Common myeloid progenitor, CD34-positive (primary cell): Measurements from ENCODE around the gene ZNF628.

Experiments used
- CTCF ChIA-PET: fragments of 350-600 bp; sonication (Branson Sonifier 250); formaldehyde crosslinking; loops from one replicate; lab custom pipeline; 2021; ENCODE audit warnings: antibody characterized with exemption; lab: Charles Lee
- POLR2A ChIA-PET: fragments of 350-600 bp; sonication (Branson Sonifier 250); formaldehyde crosslinking; loops from one replicate; lab custom pipeline; 2021; ENCODE audit warnings: antibody characterized with exemption; lab: Charles Lee
- DNase-seq, 3 donors: peaks; one replicate each; pipeline versions ENCODE4 v3.0.0 to v3.0.0-alpha.2; 2013
- H3K27ac ChIP-seq, 2 experiments: 1 replicate in 1 of 2; 2 replicates in 1 of 2; pipeline ENCODE4 v1.7.0; 2013; ENCODE audit warnings: inconsistent platforms in 2 of 2, low read length in 2 of 2, mild to moderate bottlenecking in 2 of 2, low read depth in 1 of 2, moderate library complexity in 1 of 2; ENCODE audit not compliant: severe bottlenecking in 2 of 2, insufficient read depth in 1 of 2, poor library complexity in 1 of 2
- H3K27me3 ChIP-seq, 5 experiments: replicated peaks in 2 of 5; 1 replicate in 3 of 5; 2 replicates in 2 of 5; pipeline versions ENCODE4 v1.6.1 to v1.7.0; 2013; ENCODE audit warnings: low read length in 4 of 5, mild to moderate bottlenecking in 2 of 5, moderate library complexity in 2 of 5, inconsistent platforms in 1 of 5; ENCODE audit not compliant: insufficient read depth in 5 of 5, control insufficient read depth in 4 of 5
- H3K36me3 ChIP-seq, 4 experiments: 1 replicate in 2 of 4; 2 replicates in 2 of 4; pipeline versions ENCODE4 v1.6.1 to v1.7.0; 2013; ENCODE audit warnings: low read length in 3 of 4, control low read depth in 1 of 4, mild to moderate bottlenecking in 1 of 4; ENCODE audit not compliant: control insufficient read depth in 4 of 4, insufficient read depth in 4 of 4
- H3K4me1 ChIP-seq, 4 experiments: 1 replicate in 3 of 4; 2 replicates in 1 of 4; pipeline versions ENCODE4 v1.6.1 to v1.7.1; 2013; ENCODE audit warnings: low read length in 3 of 4, mild to moderate bottlenecking in 3 of 4, control low read depth in 1 of 4, inconsistent platforms in 1 of 4, moderate library complexity in 1 of 4; ENCODE audit not compliant: control insufficient read depth in 4 of 4, insufficient read depth in 4 of 4; ENCODE audit errors: control extremely low read depth in 1 of 4
- H3K4me3 ChIP-seq, 7 experiments: 1 replicate in 4 of 7; 2 replicates in 3 of 7; pipeline versions ENCODE4 v1.5.1 to v1.7.0; 2013; ENCODE audit warnings: mild to moderate bottlenecking in 7 of 7, low read length in 6 of 7, moderate library complexity in 6 of 7, inconsistent platforms in 2 of 7, low read depth in 2 of 7, control low read depth in 1 of 7; ENCODE audit not compliant: insufficient read depth in 4 of 7, control insufficient read depth in 1 of 7; ENCODE audit errors: extremely low read depth in 1 of 7
- H3K9me3 ChIP-seq, 5 experiments: 1 replicate in 4 of 5; 2 replicates in 1 of 5; pipeline versions ENCODE4 v1.6.1 to v1.7.1; 2013; ENCODE audit warnings: low read length in 4 of 5, mild to moderate bottlenecking in 2 of 5, inconsistent platforms in 1 of 5, low read depth in 1 of 5, moderate library complexity in 1 of 5; ENCODE audit not compliant: control insufficient read depth in 4 of 5, insufficient read depth in 2 of 5; ENCODE audit errors: control extremely low read depth in 1 of 5
- WGBS: methylation state at CpG from one replicate; pipeline ENCODE4 v1.1.5; 2013; ENCODE audit not compliant: insufficient coverage; 5-methylcytosine and 5-hydroxymethylcytosine counted together

Gene ZNF628

DNA sequence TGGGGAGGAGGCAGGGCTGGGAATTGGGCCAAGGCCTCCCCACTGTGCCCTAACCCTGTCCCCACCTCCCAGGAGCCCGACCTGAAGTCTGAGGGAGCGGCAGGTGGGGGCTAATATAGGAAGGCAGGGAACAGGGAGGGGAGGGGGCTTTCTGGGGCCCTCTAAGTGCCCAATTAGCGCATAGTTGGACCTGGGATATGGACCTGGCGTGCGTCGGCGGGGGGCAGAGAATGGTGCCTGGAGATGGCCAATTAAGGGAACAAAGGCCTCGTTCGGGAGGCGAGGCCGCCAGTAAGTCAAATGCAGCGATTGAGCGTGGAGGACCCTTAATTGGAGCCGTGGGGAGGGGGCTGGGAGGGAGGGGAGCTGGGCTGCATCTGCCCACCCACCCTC is 11.8 kb upstream of the ZNF628 start, which contains the start of gene C19orf85:
Gene C19orf85, minus strand, starts transcription at position 90 of the 393 bp plus-strand sequence. CDS start 197 bp downstream, outside the sequence.
- Histone ChIP-seq H3K27ac (no peak within 1 kb of the TSS), H3K9me3 (no peaks in the 10 kb centered on the region), H3K36me3 (no peaks in the 10 kb centered on the region), H3K27me3 (no peaks in the 10 kb centered on the region), H3K4me1 (peaks cover 0 to 25% (median 18%) of the 10 kb centered on the region in 4 experiments), H3K4me3 (no peak within 1 kb of the TSS)
- POLR2A ChIA-PET = no interaction called here
- CTCF ChIA-PET = interaction anchor here (1.4 kb wide), 1 partner anchor 9 kb away, joined by 3 read pairs; no protein-coding TSS in a partner anchor
- DNase-seq = no peak
- WGBS = 87% methylated on average over 8 of the region's 14 CpGs

DNA sequence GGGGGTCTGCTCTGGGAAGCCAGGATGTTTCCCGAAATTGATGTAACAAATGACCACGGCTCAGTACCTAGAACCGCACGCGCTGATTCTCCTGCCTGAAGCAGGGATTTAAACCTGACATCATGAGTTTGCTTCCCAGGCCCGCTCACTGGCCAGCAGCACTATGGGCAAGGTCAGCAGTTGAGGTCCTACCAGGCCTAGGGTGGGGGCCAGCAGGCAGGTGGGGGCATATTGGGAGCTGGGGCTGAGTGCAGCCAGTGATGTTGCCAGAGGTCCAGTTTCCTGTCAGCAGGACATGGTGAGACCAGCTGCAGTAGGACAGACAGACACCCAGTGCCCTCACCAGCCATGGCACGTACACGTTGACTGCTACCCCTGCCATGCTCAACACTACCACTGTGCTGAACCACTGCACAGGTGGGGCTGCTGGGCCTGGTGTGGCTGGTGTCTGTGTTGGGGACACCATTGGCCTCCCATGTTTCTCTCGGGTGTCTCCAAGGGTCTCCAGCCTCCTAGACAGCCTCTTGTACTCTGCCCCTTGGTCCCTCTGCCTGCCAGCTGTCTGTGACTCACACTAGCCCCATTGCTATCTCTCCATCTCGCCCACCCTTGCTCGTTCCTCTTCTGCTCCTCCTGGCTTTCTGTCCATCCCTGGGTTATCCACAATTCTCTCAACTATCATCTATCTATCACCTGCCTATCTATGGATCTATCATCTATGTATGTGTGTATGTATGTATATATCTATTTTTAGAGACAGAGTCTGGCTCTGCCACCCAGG is 10.8 kb upstream of the ZNF628 start:
- 94% methylated on average over 8 of the region's 11 CpGs for WGBS
- no peak for DNase-seq
- CTCF ChIA-PET = interaction anchor here (3.6 kb wide), 1 partner anchor 39 kb away, joined by 37 read pairs; no protein-coding TSS in a partner anchor
- Histone ChIP-seq H3K9me3 (no peaks in the 10 kb centered on the region), H3K4me3 (no peak overlapping the region), H3K27me3 (no peaks in the 10 kb centered on the region), H3K36me3 (no peaks in the 10 kb centered on the region), H3K27ac (no peak overlapping the region), H3K4me1 (peaks cover 0 to 17% (median 13%) of the 10 kb centered on the region in 4 experiments)
- POLR2A ChIA-PET = no interaction called here

DNA sequence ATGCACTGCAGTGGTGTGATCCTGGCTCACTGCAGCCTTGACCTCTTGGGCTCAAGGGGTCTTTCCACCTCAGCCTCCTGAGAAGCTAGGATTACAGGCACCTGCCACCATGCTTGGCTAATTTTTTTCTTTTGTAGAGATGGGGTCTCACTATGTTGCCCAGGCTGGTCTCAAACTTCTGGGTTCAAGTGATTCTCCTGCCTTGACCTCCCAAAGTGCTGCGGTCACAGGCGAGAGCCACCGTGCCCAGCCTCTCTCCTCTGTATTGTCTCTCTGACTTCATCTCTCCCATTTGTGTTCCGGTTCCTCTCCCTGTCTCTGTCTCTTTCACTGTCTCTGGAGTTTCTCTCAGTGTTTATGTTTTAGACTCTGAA is 10.2 kb upstream of the ZNF628 start:
- Histone ChIP-seq H3K9me3 (no peaks in the 10 kb centered on the region), H3K27me3 (no peaks in the 10 kb centered on the region), H3K4me3 (no peak overlapping the region), H3K27ac (no peak overlapping the region), H3K36me3 (no peaks in the 10 kb centered on the region), H3K4me1 (peaks cover 0 to 11% (median 7%) of the 10 kb centered on the region in 4 experiments)
- ChIA-PET CTCF (interaction anchor here (0.6 to 3.6 kb wide), 8 partner anchors 12 to 172 kb away, joined by 3 to 37 read pairs (median 6); no protein-coding TSS in a partner anchor), POLR2A (no interaction called here)
- no peak for DNase-seq
- WGBS = 98% methylated on average over 4 of the region's 4 CpGs

DNA sequence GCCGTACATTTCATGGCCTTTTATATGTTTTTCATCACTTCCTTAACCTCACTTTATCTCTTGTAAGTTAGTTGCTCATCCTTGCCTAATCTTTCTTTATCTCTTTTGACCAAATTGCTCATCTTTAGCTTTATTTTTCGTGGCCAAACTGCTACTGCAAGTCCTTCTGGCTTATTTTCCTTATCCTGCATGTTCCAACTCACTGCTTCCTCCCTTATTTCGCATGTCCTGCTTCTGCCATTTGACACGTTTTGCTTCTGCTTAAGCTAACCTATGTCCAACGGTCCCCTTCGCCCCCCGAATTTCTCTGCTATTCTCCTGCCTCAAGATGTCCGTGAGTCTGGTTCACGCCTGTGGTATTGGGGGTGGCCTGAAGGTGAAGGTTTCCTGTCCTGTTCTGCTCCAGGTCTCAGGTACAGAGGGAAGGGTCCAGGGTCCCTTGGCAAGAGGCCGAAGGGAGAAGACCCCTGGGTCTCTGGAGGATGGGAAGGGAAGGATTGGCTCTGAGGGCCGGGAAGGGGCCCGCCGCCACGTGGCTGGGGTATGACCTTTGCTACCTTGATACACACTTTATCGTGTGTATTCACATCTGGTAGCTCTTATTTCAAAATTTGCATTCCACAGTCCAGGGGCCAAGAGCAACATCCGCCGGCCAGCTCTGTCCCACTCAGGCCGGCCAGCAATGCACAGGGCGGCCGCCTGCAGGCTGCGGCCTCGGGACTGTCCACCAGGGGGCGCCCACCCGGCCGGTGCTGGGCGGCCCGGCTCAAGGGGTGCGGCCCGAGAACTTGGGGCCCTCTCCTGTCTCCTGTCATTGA is 9.0 kb upstream of the ZNF628 start:
- H3K4me1 ChIP-seq = peaks cover 0 to 2% (median 1%) of the 10 kb centered on the region in 4 experiments
- DNase-seq = peak in 2 of 3 donors; percentile 49
- POLR2A ChIA-PET = no interaction called here
- no peak overlapping the region for H3K4me3 ChIP-seq
- H3K9me3 ChIP-seq = no peaks in the 10 kb centered on the region
- CTCF ChIA-PET = interaction anchor here (0.7 to 3.6 kb wide), 21 partner anchors 8 to 331 kb away, joined by 3 to 37 read pairs (median 4); partner anchors contain the start of genes NAT14 and ZNF628
- H3K36me3 ChIP-seq = no peaks in the 10 kb centered on the region
- H3K27ac ChIP-seq = peak overlapping the region in 1 of 2 experiments; percentile 38
- H3K27me3 ChIP-seq = no peaks in the 10 kb centered on the region
- 25% methylated on average over 23 of the region's 29 CpGs for WGBS

DNA sequence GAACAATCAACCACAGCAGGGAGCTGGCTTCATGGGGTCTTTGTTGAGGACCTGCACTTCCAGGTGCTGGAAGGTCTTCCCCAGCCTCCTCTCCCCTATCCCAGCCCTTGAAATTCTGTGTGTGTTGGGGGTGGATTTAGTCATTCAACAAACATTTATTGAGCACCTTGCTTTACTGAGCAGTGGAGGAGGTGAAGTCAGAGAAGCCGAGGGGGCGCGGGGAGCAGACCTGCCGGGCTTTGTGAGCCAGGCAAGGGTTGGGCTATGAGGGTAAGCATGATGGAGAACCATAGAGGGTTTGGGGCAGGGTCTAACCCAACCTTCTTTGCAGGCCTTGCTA is 8.4 kb upstream of the ZNF628 start:
- WGBS = 0% methylated on average over 1 of the region's 4 CpGs
- Histone ChIP-seq H3K27me3 (no peaks in the 10 kb centered on the region), H3K4me3 (no peak overlapping the region), H3K36me3 (no peaks in the 10 kb centered on the region), H3K27ac (no peak overlapping the region), H3K9me3 (no peaks in the 10 kb centered on the region), H3K4me1 (peaks cover 0 to 2% (median 1%) of the 10 kb centered on the region in 4 experiments)
- ChIA-PET POLR2A (no interaction called here), CTCF (interaction anchor here (0.8 to 3.6 kb wide), 15 partner anchors 9 to 176 kb away, joined by 3 to 37 read pairs (median 7); partner anchors contain the start of genes NAT14 and ZNF628)
- no peak for DNase-seq

DNA sequence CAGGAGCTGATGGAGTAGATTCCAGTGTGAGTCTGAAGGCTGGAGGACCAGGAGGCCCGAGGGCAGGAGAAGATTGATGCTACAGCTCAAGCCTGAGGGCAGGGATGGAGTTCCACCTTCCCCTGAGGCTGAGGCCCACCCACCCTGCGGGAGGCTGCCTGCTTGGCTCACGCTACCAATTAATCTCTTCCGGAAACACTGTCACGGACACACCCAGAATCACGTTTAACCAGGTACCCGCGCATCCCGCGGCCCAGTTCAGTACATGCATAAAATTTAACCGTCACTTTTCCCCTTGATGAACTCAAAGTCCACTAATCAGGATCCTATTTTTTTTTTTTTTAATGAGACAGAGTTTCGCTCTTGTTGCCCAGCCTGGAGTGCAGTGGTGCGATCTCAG is 5.2 kb upstream of the ZNF628 start:
- DNase-seq = no peak
- CTCF ChIA-PET = interaction anchor here (2.7 kb wide), 1 partner anchor 33 kb away, joined by 10 read pairs; no protein-coding TSS in a partner anchor
- no peak overlapping the region for H3K27ac ChIP-seq
- no peak overlapping the region for H3K4me3 ChIP-seq
- H3K4me1 ChIP-seq = peaks cover 0 to 8% (median 7%) of the 10 kb centered on the region in 4 experiments
- no peaks in the 10 kb centered on the region for H3K36me3 ChIP-seq
- H3K27me3 ChIP-seq = no peaks in the 10 kb centered on the region
- no peaks in the 10 kb centered on the region for H3K9me3 ChIP-seq
- 94% methylated on average over 13 of the region's 13 CpGs for WGBS
- POLR2A ChIA-PET = interaction anchor here (1.2 kb wide), 1 partner anchor 10 kb away, joined by 3 read pairs; the partner anchor contains the start of gene ISOC2
